ENCODE results near the gene ITCH. TPM values are rescaled to one million over a fixed set of nuclear protein-coding genes. Genes with fewer than 3 reads are reported as not detected.
"Not testable (repeated sequence)": the region's sequence is repeated elsewhere in the genome, so short reads cannot be mapped to it uniquely, and the experiment has no call there.

ITCH gene
- total RNA-seq, 1 donor from 2014 or later, result 93.2 TPM

GRCh38 chr20:34322267-34323105 is 40.6 kb upstream of the ITCH start:
- FAIRE-seq (no peak), DNase-seq (ENCODE audit: low read depth) (no peak)
- H3K36me3 ChIP-seq (ENCODE audit: control insufficient read depth, insufficient read depth, low read length), result no peaks in the 10 kb centered on the region
- no peak overlapping the region for H3K4me3 ChIP-seq (ENCODE audit: low read depth, low read length)
- TF ChIP-seq CTCF (IDR thresholded peaks at IDR 0.05; ENCODE audit: insufficient read depth, low read length, severe bottlenecking), result no peak
- H3K27me3 ChIP-seq (ENCODE audit: control insufficient read depth, insufficient read depth, low read length), result no peaks in the 10 kb centered on the region

GRCh38 chr20:34324541-34324940 is 38.5 kb upstream of the ITCH start:
- TF ChIP-seq CTCF (IDR thresholded peaks at IDR 0.05; ENCODE audit: insufficient read depth, low read length, severe bottlenecking), result no peak
- H3K36me3 ChIP-seq (ENCODE audit: control insufficient read depth, insufficient read depth, low read length), result no peaks in the 10 kb centered on the region
- H3K4me3 ChIP-seq (ENCODE audit: low read depth, low read length), result no peak overlapping the region
- DNase-seq (ENCODE audit: low read depth) (no peak), FAIRE-seq (no peak)
- H3K27me3 ChIP-seq (ENCODE audit: control insufficient read depth, insufficient read depth, low read length), result no peaks in the 10 kb centered on the region

GRCh38 chr20:34328207-34328606 is 34.9 kb upstream of the ITCH start:
- H3K36me3 ChIP-seq (ENCODE audit: control insufficient read depth, insufficient read depth, low read length); H3K4me3 ChIP-seq (ENCODE audit: low read depth, low read length); DNase-seq (ENCODE audit: low read depth); H3K27me3 ChIP-seq (ENCODE audit: control insufficient read depth, insufficient read depth, low read length); FAIRE-seq: not testable (repeated sequence)

- FAIRE-seq, result no peak
- no peaks in the 10 kb centered on the region for H3K36me3 ChIP-seq (ENCODE audit: control insufficient read depth, insufficient read depth, low read length)
- no peak overlapping the region for H3K4me3 ChIP-seq (ENCODE audit: low read depth, low read length)
- no peak for DNase-seq (ENCODE audit: low read depth)
- TF ChIP-seq CTCF (IDR thresholded peaks at IDR 0.05; ENCODE audit: insufficient read depth, low read length, severe bottlenecking), result no peak
- H3K27me3 ChIP-seq (ENCODE audit: control insufficient read depth, insufficient read depth, low read length), result no peaks in the 10 kb centered on the region
These were observed 34.0 kb upstream of the ITCH start for GRCh38 chr20:34328928-34329677.

DNA sequence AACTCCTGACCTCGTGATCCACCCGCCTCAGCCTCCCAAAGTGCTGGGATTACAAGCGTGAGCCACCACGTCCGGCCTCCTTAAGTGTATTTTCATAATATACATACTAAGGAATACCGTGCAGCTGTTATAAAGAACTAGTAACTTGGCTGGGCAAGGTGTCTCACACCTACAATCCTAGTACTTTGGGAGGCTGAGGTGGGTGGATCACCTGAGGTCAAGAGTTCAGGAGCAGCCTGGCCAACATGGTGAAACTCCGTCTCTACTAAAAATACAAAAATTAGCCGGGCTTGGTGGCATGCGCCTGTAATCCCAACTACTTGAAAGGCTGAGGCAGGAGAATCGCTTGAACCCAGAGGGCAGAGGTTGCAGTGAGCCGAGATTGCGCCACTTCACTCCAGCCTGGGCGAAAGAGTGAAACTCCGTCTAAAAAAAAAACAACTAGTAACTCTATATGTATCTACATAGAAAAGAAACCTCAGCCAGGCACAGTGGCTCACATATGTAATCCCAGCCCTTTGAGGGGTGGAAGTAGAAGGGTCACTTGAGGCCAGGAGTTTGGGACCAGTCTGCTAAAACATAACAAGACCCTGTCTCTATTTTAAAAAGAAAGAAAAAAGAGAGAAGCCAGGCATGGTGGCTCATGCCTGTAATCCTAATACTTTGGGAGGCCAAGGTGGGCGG is 32.1 kb upstream of the ITCH start:
- H3K27me3 ChIP-seq (ENCODE audit: control insufficient read depth, insufficient read depth, low read length); H3K36me3 ChIP-seq (ENCODE audit: control insufficient read depth, insufficient read depth, low read length); FAIRE-seq; DNase-seq (ENCODE audit: low read depth); H3K4me3 ChIP-seq (ENCODE audit: low read depth, low read length): not testable (repeated sequence)

DNA sequence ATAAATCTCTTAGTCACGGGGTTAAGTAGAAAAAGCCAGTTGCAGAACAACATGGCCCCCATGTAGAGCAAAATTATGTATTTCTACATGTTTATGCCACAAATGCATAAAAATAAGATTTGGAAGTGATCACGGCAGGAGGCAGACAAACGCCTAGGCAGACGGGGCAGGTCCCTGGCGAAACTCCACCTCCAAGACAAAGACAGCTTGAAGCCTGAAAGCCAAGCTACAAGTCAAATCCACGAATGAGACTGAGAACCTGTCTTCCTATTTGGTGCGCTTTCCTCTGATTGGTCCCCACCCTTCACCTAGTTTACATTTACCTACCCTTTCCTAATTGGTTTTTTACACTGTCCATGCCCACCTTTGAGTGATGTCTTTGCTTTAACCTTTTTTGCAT is 31.2 kb upstream of the ITCH start:
- no peak for TF ChIP-seq CTCF (IDR thresholded peaks at IDR 0.05; ENCODE audit: insufficient read depth, low read length, severe bottlenecking)
- Histone ChIP-seq H3K27me3 (ENCODE audit: control insufficient read depth, insufficient read depth, low read length) (no peaks in the 10 kb centered on the region), H3K4me3 (ENCODE audit: low read depth, low read length) (no peak overlapping the region), H3K36me3 (ENCODE audit: control insufficient read depth, insufficient read depth, low read length) (no peaks in the 10 kb centered on the region)
- no peak for FAIRE-seq
- DNase-seq (ENCODE audit: low read depth), result no peak
